ENCODE data around the gene PRPF6.

Gene PRPF6

GRCh38 chr20:64044484-64045247, 63.7 kb downstream of the PRPF6 start:
- H3K18ac ChIP-seq (ENCODE audit: low read length): no peak overlapping the region
- H3K36me3 ChIP-seq (ENCODE audit: control insufficient read depth, insufficient read depth, low read length): no peaks in the 10 kb centered on the region
- H3K4me2 ChIP-seq (ENCODE audit: low read length): no peak overlapping the region
- H2BK120ac ChIP-seq (ENCODE audit: low read depth, low read length): no peak overlapping the region
- DNase-seq: no peak
- H3K9ac ChIP-seq (ENCODE audit: low read length): no peak overlapping the region
- H3K23ac ChIP-seq (ENCODE audit: low read length): no peak overlapping the region
- no peak overlapping the region for H4K8ac ChIP-seq (ENCODE audit: low read depth, low read length)
- H3K27ac ChIP-seq (ENCODE audit: low read depth, low read length): no peak overlapping the region
- H3K4me3 ChIP-seq (ENCODE audit: low read length): no peak overlapping the region
- H4K5ac ChIP-seq (ENCODE audit: low read length): no peak overlapping the region
- peaks cover 16% of the 10 kb centered on the region for H3K27me3 ChIP-seq (ENCODE audit: insufficient read depth, low read length, poor library complexity)
- H3K79me2 ChIP-seq (ENCODE audit: control insufficient read depth, insufficient read depth, low read length): no peaks in the 10 kb centered on the region
- no peaks in the 10 kb centered on the region for H3K79me1 ChIP-seq (ENCODE audit: low read length)
- WGBS (ENCODE audit: extremely low coverage, insufficient coverage, low lambda C conversion rate): no CpG with 5 or more reads among the region's 14 CpGs
- H2AK5ac ChIP-seq (ENCODE audit: low read length): no peak overlapping the region
- H3K4ac ChIP-seq (ENCODE audit: low read depth, low read length): no peak overlapping the region
- H2BK5ac ChIP-seq (ENCODE audit: low read length): no peak overlapping the region
- H3K4me1 ChIP-seq (ENCODE audit: control insufficient read depth, low read depth, low read length): peaks cover 2% of the 10 kb centered on the region
- H2BK15ac ChIP-seq (replicated peaks; ENCODE audit: low read depth): no peak overlapping the region
- no peak overlapping the region for H3K56ac ChIP-seq (ENCODE audit: low read length)

DNA sequence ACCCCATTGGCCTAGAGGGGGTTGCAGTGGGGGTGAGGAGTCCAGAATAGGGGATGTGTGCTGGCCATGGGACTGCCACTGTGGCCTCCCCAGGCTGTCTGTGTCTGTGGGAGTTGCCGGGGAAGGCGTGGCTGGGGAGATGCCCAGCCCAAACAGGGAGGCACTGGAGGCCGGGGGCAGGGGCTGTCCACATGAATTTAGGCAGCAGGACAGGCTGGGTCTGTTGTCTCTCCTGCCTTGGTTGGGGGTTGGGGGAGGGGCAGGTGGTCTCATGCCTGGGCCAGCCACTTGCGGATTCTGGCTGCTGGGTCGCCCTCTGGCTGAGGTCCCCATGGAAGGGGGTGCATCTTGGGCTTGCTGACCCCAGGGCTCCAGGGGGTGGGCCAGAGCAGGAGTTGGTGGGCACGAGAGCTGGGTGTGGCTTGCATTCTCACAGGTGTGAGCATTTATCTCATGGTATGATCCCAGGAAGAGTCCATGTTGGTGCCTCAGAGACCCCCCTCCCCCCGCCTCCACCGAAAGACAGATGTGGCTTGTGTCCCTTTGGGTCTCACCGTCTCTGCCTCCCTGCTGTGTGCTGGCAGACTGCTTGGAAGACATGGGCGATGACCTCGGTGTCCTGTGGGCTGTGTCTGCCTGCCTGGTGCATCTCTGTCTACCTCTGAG, 64.5 kb downstream of the PRPF6 start:
- Histone ChIP-seq H3K79me1 (ENCODE audit: low read length) (no peaks in the 10 kb centered on the region), H3K4ac (ENCODE audit: low read depth, low read length) (no peak overlapping the region), H3K23ac (ENCODE audit: low read length) (no peak overlapping the region), H3K36me3 (ENCODE audit: control insufficient read depth, insufficient read depth, low read length) (no peaks in the 10 kb centered on the region), H3K27ac (ENCODE audit: low read depth, low read length) (no peak overlapping the region), H3K4me3 (ENCODE audit: low read length) (no peak overlapping the region), H2BK15ac (replicated peaks; ENCODE audit: low read depth) (no peak overlapping the region), H3K9ac (ENCODE audit: low read length) (no peak overlapping the region), H2BK5ac (ENCODE audit: low read length) (no peak overlapping the region), H4K5ac (ENCODE audit: low read length) (no peak overlapping the region), H3K79me2 (ENCODE audit: control insufficient read depth, insufficient read depth, low read length) (no peaks in the 10 kb centered on the region), H2AK5ac (ENCODE audit: low read length) (no peak overlapping the region), H3K27me3 (ENCODE audit: insufficient read depth, low read length, poor library complexity) (peaks cover 18% of the 10 kb centered on the region), H2BK120ac (ENCODE audit: low read depth, low read length) (no peak overlapping the region), H3K4me1 (ENCODE audit: control insufficient read depth, low read depth, low read length) (peaks cover 2% of the 10 kb centered on the region), H3K56ac (ENCODE audit: low read length) (peak overlapping the region; percentile 58), H3K18ac (ENCODE audit: low read length) (no peak overlapping the region), H3K4me2 (ENCODE audit: low read length) (no peak overlapping the region), H4K8ac (ENCODE audit: low read depth, low read length) (no peak overlapping the region)
- WGBS (ENCODE audit: extremely low coverage, insufficient coverage, low lambda C conversion rate): no CpG with 5 or more reads among the region's 11 CpGs
- no peak for DNase-seq

DNA sequence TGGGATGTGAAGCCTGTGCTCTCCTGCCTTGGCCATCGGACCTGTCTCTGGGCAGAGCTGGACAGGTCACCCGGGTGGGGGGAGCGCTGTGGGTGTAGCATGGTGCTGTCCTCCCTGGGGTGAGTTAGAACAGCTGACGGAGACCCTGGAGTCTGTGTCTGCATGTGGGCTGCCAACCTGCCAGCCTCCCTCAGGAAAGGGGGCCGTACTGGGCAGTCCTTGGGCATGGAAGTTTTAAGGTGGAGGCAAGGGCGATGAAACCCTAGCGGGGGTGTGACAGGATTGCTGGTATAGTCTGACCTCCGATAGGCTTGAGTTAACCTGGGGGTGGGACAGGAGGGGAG, 66.1 kb downstream of the PRPF6 start:
- H2BK15ac ChIP-seq (replicated peaks; ENCODE audit: low read depth): no peak overlapping the region
- DNase-seq: no peak
- no peak overlapping the region for H3K4me2 ChIP-seq (ENCODE audit: low read length)
- H3K18ac ChIP-seq (ENCODE audit: low read length): no peak overlapping the region
- H3K4ac ChIP-seq (ENCODE audit: low read depth, low read length): no peak overlapping the region
- H3K27ac ChIP-seq (ENCODE audit: low read depth, low read length): no peak overlapping the region
- H3K4me3 ChIP-seq (ENCODE audit: low read length): no peak overlapping the region
- no peak overlapping the region for H4K5ac ChIP-seq (ENCODE audit: low read length)
- no CpG with 5 or more reads among the region's 8 CpGs for WGBS (ENCODE audit: extremely low coverage, insufficient coverage, low lambda C conversion rate)
- H3K9ac ChIP-seq (ENCODE audit: low read length): no peak overlapping the region
- no peaks in the 10 kb centered on the region for H3K79me2 ChIP-seq (ENCODE audit: control insufficient read depth, insufficient read depth, low read length)
- H3K4me1 ChIP-seq (ENCODE audit: control insufficient read depth, low read depth, low read length): peaks cover 2% of the 10 kb centered on the region
- no peak overlapping the region for H3K56ac ChIP-seq (ENCODE audit: low read length)
- no peaks in the 10 kb centered on the region for H3K79me1 ChIP-seq (ENCODE audit: low read length)
- H2BK5ac ChIP-seq (ENCODE audit: low read length): no peak overlapping the region
- no peak overlapping the region for H2BK120ac ChIP-seq (ENCODE audit: low read depth, low read length)
- no peaks in the 10 kb centered on the region for H3K36me3 ChIP-seq (ENCODE audit: control insufficient read depth, insufficient read depth, low read length)
- no peak overlapping the region for H2AK5ac ChIP-seq (ENCODE audit: low read length)
- no peak overlapping the region for H3K23ac ChIP-seq (ENCODE audit: low read length)
- H4K8ac ChIP-seq (ENCODE audit: low read depth, low read length): no peak overlapping the region
- peaks cover 12% of the 10 kb centered on the region for H3K27me3 ChIP-seq (ENCODE audit: insufficient read depth, low read length, poor library complexity)

GRCh38 chr20:64047968-64048401, 67.1 kb downstream of the PRPF6 start:
- Histone ChIP-seq H3K4ac (ENCODE audit: low read depth, low read length) (no peak overlapping the region), H3K4me2 (ENCODE audit: low read length) (peak overlapping the region; percentile 42), H3K23ac (ENCODE audit: low read length) (no peak overlapping the region), H3K27ac (ENCODE audit: low read depth, low read length) (no peak overlapping the region), H3K4me3 (ENCODE audit: low read length) (no peak overlapping the region), H3K27me3 (ENCODE audit: insufficient read depth, low read length, poor library complexity) (peaks cover 8% of the 10 kb centered on the region), H2AK5ac (ENCODE audit: low read length) (no peak overlapping the region), H2BK120ac (ENCODE audit: low read depth, low read length) (no peak overlapping the region), H4K8ac (ENCODE audit: low read depth, low read length) (no peak overlapping the region), H3K9ac (ENCODE audit: low read length) (peak overlapping the region; percentile 30), H3K4me1 (ENCODE audit: control insufficient read depth, low read depth, low read length) (peaks cover 2% of the 10 kb centered on the region), H3K79me1 (ENCODE audit: low read length) (no peaks in the 10 kb centered on the region), H3K56ac (ENCODE audit: low read length) (peak overlapping the region; percentile 74), H2BK5ac (ENCODE audit: low read length) (no peak overlapping the region), H3K79me2 (ENCODE audit: control insufficient read depth, insufficient read depth, low read length) (no peaks in the 10 kb centered on the region), H2BK15ac (replicated peaks; ENCODE audit: low read depth) (no peak overlapping the region), H3K36me3 (ENCODE audit: control insufficient read depth, insufficient read depth, low read length) (no peaks in the 10 kb centered on the region), H4K5ac (ENCODE audit: low read length) (no peak overlapping the region), H3K18ac (ENCODE audit: low read length) (no peak overlapping the region)
- DNase-seq: no peak
- no CpG with 5 or more reads among the region's 49 CpGs for WGBS (ENCODE audit: extremely low coverage, insufficient coverage, low lambda C conversion rate)

DNA sequence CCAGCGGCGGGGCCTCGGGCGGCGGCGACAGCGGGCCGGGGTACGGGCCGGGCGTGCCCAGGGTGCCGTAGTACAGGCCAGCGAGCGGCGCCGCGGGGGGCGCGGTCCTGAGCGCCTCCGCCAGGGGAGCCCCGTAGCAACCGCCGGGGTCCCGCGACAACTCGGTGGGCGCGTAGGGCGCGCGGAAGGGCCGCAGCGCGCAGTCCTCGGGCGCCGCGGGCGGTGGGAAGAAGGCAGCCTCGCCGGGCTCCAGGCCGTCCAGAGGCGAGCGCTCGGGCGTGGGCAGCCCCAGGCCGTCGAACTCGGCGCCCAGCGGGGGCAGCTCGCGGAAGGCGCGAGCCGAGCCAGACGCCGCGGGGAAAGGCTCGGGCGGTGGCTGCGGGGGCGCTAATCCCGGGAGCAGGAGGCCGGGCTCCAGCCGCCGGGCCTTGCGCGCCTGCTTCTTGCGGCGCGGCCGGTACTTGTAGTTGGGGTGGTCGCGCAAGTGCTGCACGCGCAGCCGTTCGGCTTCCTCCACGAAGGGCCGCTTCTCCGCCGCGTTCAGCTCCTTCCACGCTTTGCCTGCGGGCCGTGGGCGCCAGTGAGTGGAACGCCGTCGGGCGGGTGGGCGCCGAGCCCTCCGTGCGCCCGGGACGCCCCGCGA, 67.6 kb downstream of the PRPF6 start:
- peaks cover 5% of the 10 kb centered on the region for H3K4me1 ChIP-seq (ENCODE audit: control insufficient read depth, low read depth, low read length)
- H3K79me1 ChIP-seq (ENCODE audit: low read length): no peaks in the 10 kb centered on the region
- H3K9ac ChIP-seq (ENCODE audit: low read length): peak overlapping the region; percentile 37
- no peaks in the 10 kb centered on the region for H3K36me3 ChIP-seq (ENCODE audit: control insufficient read depth, insufficient read depth, low read length)
- H3K4me2 ChIP-seq (ENCODE audit: low read length): peak overlapping the region; percentile 14
- no peak overlapping the region for H4K8ac ChIP-seq (ENCODE audit: low read depth, low read length)
- peak overlapping the region; percentile 74 for H3K56ac ChIP-seq (ENCODE audit: low read length)
- peaks cover 8% of the 10 kb centered on the region for H3K27me3 ChIP-seq (ENCODE audit: insufficient read depth, low read length, poor library complexity)
- no CpG with 5 or more reads among the region's 101 CpGs for WGBS (ENCODE audit: extremely low coverage, insufficient coverage, low lambda C conversion rate)
- no peak overlapping the region for H3K4me3 ChIP-seq (ENCODE audit: low read length)
- no peak overlapping the region for H2AK5ac ChIP-seq (ENCODE audit: low read length)
- no peak for DNase-seq
- H2BK15ac ChIP-seq (replicated peaks; ENCODE audit: low read depth): no peak overlapping the region
- H3K18ac ChIP-seq (ENCODE audit: low read length): no peak overlapping the region
- no peak overlapping the region for H3K27ac ChIP-seq (ENCODE audit: low read depth, low read length)
- H2BK5ac ChIP-seq (ENCODE audit: low read length): no peak overlapping the region
- no peak overlapping the region for H2BK120ac ChIP-seq (ENCODE audit: low read depth, low read length)
- no peak overlapping the region for H4K5ac ChIP-seq (ENCODE audit: low read length)
- H3K4ac ChIP-seq (ENCODE audit: low read depth, low read length): no peak overlapping the region
- H3K79me2 ChIP-seq (ENCODE audit: control insufficient read depth, insufficient read depth, low read length): no peaks in the 10 kb centered on the region
- no peak overlapping the region for H3K23ac ChIP-seq (ENCODE audit: low read length)

Measured in mesendoderm (in vitro differentiated cells).